ENCODE measurements around the gene POMGNT2. TPM values are rescaled to one million over a fixed set of nuclear protein-coding genes. Genes with fewer than 3 reads are reported as not detected.
A peak's percentile ranks its signal among the peaks of the same experiment; 100 is the strongest.

Gene POMGNT2
- 10 to 100 TPM; 28.0 to 33.1 TPM for total RNA-seq

- H3K27ac ChIP-seq: peak within 1 kb of the TSS; percentile 80 to 86
- H3K9me3 ChIP-seq: no peaks in the 10 kb centered on the region
- no peaks in the 10 kb centered on the region for H3K36me3 ChIP-seq
- no peaks in the 10 kb centered on the region for H3K27me3 ChIP-seq
- H3K4me1 ChIP-seq: peaks cover 0 to 40% of the 10 kb centered on the region in 2 donors
- peak; percentile 84 for DNase-seq (ENCODE audit: low spot score)
- TF ChIP-seq CTCF (IDR thresholded peaks at IDR 0.05): no peak
- peak within 1 kb of the TSS; percentile 96 for H3K4me3 ChIP-seq
Observed at GRCh38 chr3:43105596-43106292, at the start of gene POMGNT2. Gene POMGNT2 (minus strand): TSS chr3:43106079. CDS start chr3:43081431, 24,648 bp downstream.

GRCh38 chr3:43154980-43155379 lies 49.1 kb upstream of the POMGNT2 start:
- no peaks in the 10 kb centered on the region for H3K36me3 ChIP-seq
- TF ChIP-seq CTCF (IDR thresholded peaks at IDR 0.05): no peak
- no peaks in the 10 kb centered on the region for H3K9me3 ChIP-seq
- H3K27ac ChIP-seq: no peak overlapping the region
- no peaks in the 10 kb centered on the region for H3K27me3 ChIP-seq
- H3K4me1 ChIP-seq: peaks cover 0 to 3% of the 10 kb centered on the region in 2 donors
- no peak for DNase-seq (ENCODE audit: low spot score)
- no peak overlapping the region for H3K4me3 ChIP-seq

- H3K4me1 ChIP-seq: peaks cover 0 to 3% of the 10 kb centered on the region in 2 donors
- H3K27ac ChIP-seq: no peak overlapping the region
- H3K4me3 ChIP-seq: no peak overlapping the region
- no peaks in the 10 kb centered on the region for H3K9me3 ChIP-seq
- H3K27me3 ChIP-seq: no peaks in the 10 kb centered on the region
- DNase-seq (ENCODE audit: low spot score): peak; percentile 76
- no peak for TF ChIP-seq CTCF (IDR thresholded peaks at IDR 0.05)
- H3K36me3 ChIP-seq: no peaks in the 10 kb centered on the region
Observed at GRCh38 chr3:43153216-43154083, 47.6 kb upstream of the POMGNT2 start.

- H3K27ac ChIP-seq: no peak overlapping the region
- no peaks in the 10 kb centered on the region for H3K27me3 ChIP-seq
- H3K4me3 ChIP-seq: no peak overlapping the region
- no peak for DNase-seq (ENCODE audit: low spot score)
- H3K4me1 ChIP-seq: peaks cover 0 to 3% of the 10 kb centered on the region in 2 donors
- TF ChIP-seq CTCF (IDR thresholded peaks at IDR 0.05): no peak
- no peaks in the 10 kb centered on the region for H3K9me3 ChIP-seq
- no peaks in the 10 kb centered on the region for H3K36me3 ChIP-seq
Observed at GRCh38 chr3:43152649-43153048, 46.8 kb upstream of the POMGNT2 start.

GRCh38 chr3:43148033-43148432 lies 42.2 kb upstream of the POMGNT2 start:
- TF ChIP-seq CTCF (IDR thresholded peaks at IDR 0.05): no peak
- Histone ChIP-seq H3K27me3 (no peaks in the 10 kb centered on the region), H3K4me3 (no peak overlapping the region), H3K4me1 (no peaks in the 10 kb centered on the region), H3K9me3 (no peaks in the 10 kb centered on the region), H3K36me3 (no peaks in the 10 kb centered on the region), H3K27ac (no peak overlapping the region)
- DNase-seq (ENCODE audit: low spot score): no peak

Data from right atrium auricular region (tissue), 2 donors.